Neural progenitor cell (in vitro differentiated cells): ENCODE results near the gene MAML3. TPM values are rescaled to one million over a fixed set of nuclear protein-coding genes. Genes with fewer than 3 reads are reported as not detected.

Experiments
- DNase-seq: peaks from one replicate; pipeline ENCODE4 v3.0.0-alpha.2; 2016; ENCODE audit warnings: low spot score
- H2AFZ ChIP-seq: fragments of 200-600 bp; sonication (generic); replicated peaks from 2 replicates; pipeline ENCODE4 v1.6.1; 2016; ENCODE audit warnings: antibody characterized with exemption
- H3F3A ChIP-seq: fragments of 200-600 bp; sonication (generic); 2 replicates; pipeline ENCODE4 v1.6.1; 2016; ENCODE audit warnings: antibody characterized with exemption, low read depth
- H3K27ac ChIP-seq: fragments of 200-600 bp; sonication (generic); 2 replicates; pipeline ENCODE4 v1.5.1; 2016; ENCODE audit warnings: mild to moderate bottlenecking
- H3K27me3 ChIP-seq: fragments of 200-600 bp; sonication (generic); 2 replicates; pipeline ENCODE4 v1.6.1; 2016; ENCODE audit warnings: mild to moderate bottlenecking, moderate library complexity
- H3K36me3 ChIP-seq: fragments of 200-600 bp; sonication (generic); 2 replicates; pipeline ENCODE4 v1.5.1; 2016
- H3K4me1 ChIP-seq: fragments of 200-600 bp; sonication (generic); 2 replicates; pipeline ENCODE4 v1.6.1; 2016; ENCODE audit warnings: mixed run types
- H3K4me2 ChIP-seq: fragments of 200-600 bp; sonication (generic); 2 replicates; pipeline ENCODE4 v1.6.1; 2016
- H3K4me3 ChIP-seq: fragments of 200-600 bp; sonication (generic); 2 replicates; pipeline ENCODE4 v1.5.1; 2016
- H3K79me2 ChIP-seq: fragments of 200-600 bp; sonication (generic); 2 replicates; pipeline ENCODE4 v1.6.1; 2016; ENCODE audit warnings: low read depth
- H3K9ac ChIP-seq: fragments of 200-600 bp; sonication (generic); 2 replicates; pipeline ENCODE4 v1.6.1; 2016
- H3K9me3 ChIP-seq: fragments of 200-600 bp; sonication (generic); 2 replicates; pipeline ENCODE4 v1.5.1; 2016; ENCODE audit warnings: low read depth
- H4K20me1 ChIP-seq: fragments of 200-600 bp; sonication (generic); 2 replicates; pipeline ENCODE4 v1.6.1; 2016; ENCODE audit warnings: low read depth
- H3K27ac Mint-ChIP-seq: 3 replicates; pipeline ENCODE4 v1.8.0; 2021; ENCODE audit warnings: mixed read lengths
- H3K27me3 Mint-ChIP-seq: 2 replicates; pipeline ENCODE4 v1.8.0; 2022; ENCODE audit warnings: low read depth, mild to moderate bottlenecking, inconsistent platforms, moderate library complexity, mixed read lengths; ENCODE audit not compliant: insufficient read depth
- H3K36me3 Mint-ChIP-seq: 3 replicates; pipeline ENCODE4 v1.8.0; 2021; ENCODE audit warnings: mixed read lengths
- H3K4me1 Mint-ChIP-seq: 3 replicates; pipeline ENCODE4 v1.8.0; 2021; ENCODE audit warnings: mixed read lengths
- H3K4me3 Mint-ChIP-seq: 3 replicates; pipeline ENCODE4 v1.8.0; 2021; ENCODE audit warnings: mild to moderate bottlenecking, moderate library complexity, mixed read lengths
- H3K9me3 Mint-ChIP-seq: 3 replicates; pipeline ENCODE4 v1.8.0; 2020; ENCODE audit warnings: mixed read lengths
- CTCF ChIP-seq: fragments of 200-600 bp; sonication (generic); IDR thresholded peaks from 2 replicates; pipeline ENCODE4 v1.5.1; 2017; ENCODE audit warnings: antibody characterized with exemption, mild to moderate bottlenecking
- EZH2 ChIP-seq: fragments of 200-600 bp; sonication (generic); IDR thresholded peaks from 2 replicates; pipeline ENCODE4 v1.6.1; 2017; ENCODE audit warnings: antibody characterized with exemption, mild to moderate bottlenecking, moderate library complexity
- EZH2phosphoT487 ChIP-seq: fragments of 200-600 bp; sonication (generic); IDR thresholded peaks from 2 replicates; pipeline ENCODE4 v1.6.1; 2017; ENCODE audit warnings: antibody characterized with exemption
- total RNA-seq: library from RNA; depleted of rRNA; stranded (reverse); fragments of >200 nt; gene quantifications from 2 replicates; pipeline ENCODE4 v1.2.3, GENCODE V29; 2015; ENCODE audit warnings: low replicate concordance

The MAML3 gene
- total RNA-seq, 1 donor from 2014 or later = 14.4 TPM

GRCh38 chr4:140168474-140168873, 14.5 kb upstream of the MAML3 start:
- H3K36me3 Mint-ChIP-seq = no peaks in the 10 kb centered on the region
- no peaks in the 10 kb centered on the region for H3F3A ChIP-seq
- DNase-seq = peak; percentile 39
- H3K79me2 ChIP-seq = no peaks in the 10 kb centered on the region
- no peak overlapping the region for H3K9ac ChIP-seq
- no peaks in the 10 kb centered on the region for H4K20me1 ChIP-seq
- H3K9me3 Mint-ChIP-seq = no peaks in the 10 kb centered on the region
- H3K4me1 ChIP-seq = peaks cover 7% of the 10 kb centered on the region
- no peak overlapping the region for H3K27ac ChIP-seq
- H3K36me3 ChIP-seq = no peaks in the 10 kb centered on the region
- H3K4me2 ChIP-seq = no peak overlapping the region
- H3K27me3 ChIP-seq = no peaks in the 10 kb centered on the region
- no peaks in the 10 kb centered on the region for H3K4me1 Mint-ChIP-seq
- H3K27me3 Mint-ChIP-seq = peaks cover 3% of the 10 kb centered on the region
- no peaks in the 10 kb centered on the region for H3K9me3 ChIP-seq
- TF ChIP-seq CTCF (no peak), EZH2phosphoT487 (no peak), EZH2 (no peak)
- no peak overlapping the region for H3K4me3 Mint-ChIP-seq
- H2AFZ ChIP-seq = no peak overlapping the region
- no peak overlapping the region for H3K27ac Mint-ChIP-seq
- no peak overlapping the region for H3K4me3 ChIP-seq

GRCh38 chr4:140163029-140163810, 9.2 kb upstream of the MAML3 start:
- no peaks in the 10 kb centered on the region for H4K20me1 ChIP-seq
- H3K4me3 ChIP-seq = no peak overlapping the region
- H3K9ac ChIP-seq = no peak overlapping the region
- Mint-ChIP-seq H3K36me3 (no peaks in the 10 kb centered on the region), H3K27ac (no peak overlapping the region), H3K27me3 (no peaks in the 10 kb centered on the region), H3K4me3 (no peak overlapping the region), H3K9me3 (peaks cover 2% of the 10 kb centered on the region), H3K4me1 (peaks cover 8% of the 10 kb centered on the region)
- no peaks in the 10 kb centered on the region for H3K9me3 ChIP-seq
- H3K27me3 ChIP-seq = no peaks in the 10 kb centered on the region
- H3K4me1 ChIP-seq = peaks cover 5% of the 10 kb centered on the region
- H3K36me3 ChIP-seq = no peaks in the 10 kb centered on the region
- no peaks in the 10 kb centered on the region for H3F3A ChIP-seq
- H3K4me2 ChIP-seq = no peak overlapping the region
- peak overlapping the region; percentile 22 for H2AFZ ChIP-seq
- TF ChIP-seq EZH2phosphoT487 = no peak
- TF ChIP-seq CTCF = no peak
- TF ChIP-seq EZH2 = no peak
- H3K79me2 ChIP-seq = no peaks in the 10 kb centered on the region
- H3K27ac ChIP-seq = no peak overlapping the region
- DNase-seq = peak; percentile 43

DNA sequence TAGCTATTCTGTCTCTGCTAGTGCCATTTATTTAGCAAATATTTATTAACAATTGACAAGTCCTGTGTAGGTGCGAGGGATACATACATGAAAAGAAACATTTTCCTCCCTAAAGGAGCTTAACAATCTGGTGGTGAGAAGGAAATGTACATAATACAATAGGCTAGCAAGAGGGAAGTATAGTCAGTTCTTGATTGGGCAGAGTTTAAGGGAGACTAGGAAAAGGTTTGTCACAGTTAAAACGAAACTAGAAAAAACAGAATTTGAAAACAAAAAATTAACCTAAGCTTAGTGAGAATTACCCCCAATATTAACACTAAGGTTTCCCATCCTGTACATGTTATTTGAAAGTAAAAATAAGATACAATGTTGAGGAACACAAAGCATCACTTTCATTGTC, 8.6 kb upstream of the MAML3 start:
- Mint-ChIP-seq H3K27ac (no peak overlapping the region), H3K27me3 (no peaks in the 10 kb centered on the region), H3K36me3 (no peaks in the 10 kb centered on the region), H3K4me3 (no peak overlapping the region), H3K9me3 (peaks cover 2% of the 10 kb centered on the region), H3K4me1 (peaks cover 8% of the 10 kb centered on the region)
- Histone ChIP-seq H3K27me3 (no peaks in the 10 kb centered on the region), H3K9me3 (no peaks in the 10 kb centered on the region), H3K4me3 (no peak overlapping the region), H3F3A (no peaks in the 10 kb centered on the region), H3K9ac (no peak overlapping the region), H3K36me3 (no peaks in the 10 kb centered on the region), H2AFZ (no peak overlapping the region), H3K4me2 (no peak overlapping the region), H4K20me1 (no peaks in the 10 kb centered on the region), H3K4me1 (no peaks in the 10 kb centered on the region), H3K27ac (no peak overlapping the region), H3K79me2 (no peaks in the 10 kb centered on the region)
- TF ChIP-seq CTCF = no peak
- no peak for TF ChIP-seq EZH2phosphoT487
- TF ChIP-seq EZH2 = no peak
- no peak for DNase-seq
